Transverse colon (tissue), 3 donors: ENCODE measurements around the gene KTN1.

Experiments used
- CTCF ChIP-seq, 5 experiments: fragments of 200-600 bp in 3 of 5; fragments of 450-650 bp in 2 of 5; sonication (generic) in 3 of 5; IDR thresholded peaks; 1 replicate in 2 of 5; 2 replicates in 3 of 5; pipeline ENCODE4 v1.5.1; 2016 to 2017; ENCODE audit warnings: antibody characterized with exemption in 5 of 5, inconsistent platforms in 3 of 5, mild to moderate bottlenecking in 2 of 5, moderate library complexity in 1 of 5
- EP300 ChIP-seq: sonication (generic); formaldehyde crosslinking; IDR thresholded peaks from one replicate; pipeline ENCODE4 v1.6.1; 2017; ENCODE audit warnings: antibody characterized with exemption, low read depth

GRCh38 chr14:55537782-55538181, 42.2 kb upstream of the KTN1 start:
- TF ChIP-seq CTCF (IDR thresholded peaks at IDR 0.05), result no peak
- TF ChIP-seq EP300, result no peak
